Endodermal cell (in vitro differentiated cells): ENCODE data around the gene RAP1GAP2. TPM values are rescaled to one million over a fixed set of nuclear protein-coding genes. Genes with fewer than 3 reads are reported as not detected.
"Not testable (repeated sequence)": the region's sequence is repeated elsewhere in the genome, so short reads cannot be mapped to it uniquely, and the experiment has no call there.

Experiments
- DNase-seq: peaks from one replicate; pipeline ENCODE4 v3.0.0-alpha.2; 2017
- H3K27ac ChIP-seq: 2 replicates; pipeline ENCODE4 v1.5.1; 2013; ENCODE audit warnings: mild to moderate bottlenecking, low read depth, low read length, moderate library complexity
- H3K27me3 ChIP-seq: 2 replicates; pipeline ENCODE4 v1.6.1; 2013; ENCODE audit warnings: mild to moderate bottlenecking, low read length, moderate library complexity; ENCODE audit not compliant: insufficient read depth, control insufficient read depth, poor library complexity, severe bottlenecking
- H3K36me3 ChIP-seq: 2 replicates; pipeline ENCODE4 v1.7.0; 2013; ENCODE audit warnings: mild to moderate bottlenecking, low read length, moderate library complexity; ENCODE audit not compliant: control insufficient read depth, insufficient read depth
- H3K4me1 ChIP-seq: one replicate; pipeline ENCODE4 v1.7.0; 2013; ENCODE audit warnings: low read length; ENCODE audit not compliant: control insufficient read depth, insufficient read depth
- H3K4me3 ChIP-seq: 2 replicates; pipeline ENCODE4 v1.5.1; 2013; ENCODE audit warnings: mild to moderate bottlenecking, low read length, moderate library complexity
- H3K9ac ChIP-seq: 2 replicates; pipeline ENCODE4 v1.6.1; 2013; ENCODE audit warnings: mild to moderate bottlenecking, low read length, moderate library complexity; ENCODE audit not compliant: poor library complexity, severe bottlenecking; ENCODE audit errors: extremely low read depth
- H3K9me3 ChIP-seq: 2 replicates; pipeline ENCODE4 v1.6.1; 2013; ENCODE audit warnings: mild to moderate bottlenecking, low read length, moderate library complexity; ENCODE audit not compliant: control insufficient read depth
- H3K27ac Mint-ChIP-seq: 2 replicates; pipeline ENCODE4 v1.8.0; 2020; ENCODE audit warnings: mixed read lengths
- H3K27me3 Mint-ChIP-seq: 2 replicates; pipeline ENCODE4 v1.8.0; 2021; ENCODE audit warnings: mild to moderate bottlenecking, mixed read lengths; ENCODE audit not compliant: insufficient read depth
- H3K36me3 Mint-ChIP-seq: 2 replicates; pipeline ENCODE4 v1.8.0; 2020; ENCODE audit warnings: low read depth, mixed read lengths
- H3K4me1 Mint-ChIP-seq: 2 replicates; pipeline ENCODE4 v1.8.0; 2020; ENCODE audit warnings: mixed read lengths
- H3K4me3 Mint-ChIP-seq: 2 replicates; pipeline ENCODE4 v1.8.0; 2020; ENCODE audit warnings: mild to moderate bottlenecking, moderate library complexity, mixed read lengths
- H3K9me3 Mint-ChIP-seq: 2 replicates; pipeline ENCODE4 v1.8.0; 2020; ENCODE audit warnings: mild to moderate bottlenecking, mixed read lengths
- CTCF ChIP-seq: fragments of 200-600 bp; sonication (generic); conservative IDR thresholded peaks from 2 replicates; pipeline ENCODE4 v1.5.0; 2021; ENCODE audit warnings: antibody characterized with exemption, mild to moderate bottlenecking
- WGBS, 2 experiments: methylation state at CpG; one replicate each; pipeline versions ENCODE4 v1.1.5 to v1.1.7; 2013; ENCODE audit warnings: missing lambda C conversion rate in 2 of 2, mixed read lengths in 1 of 2; ENCODE audit not compliant: insufficient coverage in 1 of 2, insufficient read length in 1 of 2; 5-methylcytosine and 5-hydroxymethylcytosine counted together
- total RNA-seq, 2 donors: library from RNA; stranded (reverse); fragmentation: NEBNext Ultra II Directional in 1 of 2; extraction: Animal tissue kit (Norgen Biotek cat#: 25700) in 1 of 2; gene quantifications; 2 replicates in 1 of 2; 3 replicates in 1 of 2; pipeline ENCODE4 v1.2.1, GENCODE V29; 2021

The RAP1GAP2 gene
- total RNA-seq, 2 donors from 2014 or later: 18.0 to 44.3 TPM

GRCh38 chr17:2779545-2779944, 16.7 kb upstream of the RAP1GAP2 start:
- H3K9me3 ChIP-seq: no peaks in the 10 kb centered on the region
- H3K4me3 ChIP-seq: no peak overlapping the region
- Mint-ChIP-seq H3K27me3 (peaks cover 26% of the 10 kb centered on the region), H3K4me1 (peaks cover 4% of the 10 kb centered on the region), H3K9me3 (no peaks in the 10 kb centered on the region), H3K27ac (no peak overlapping the region), H3K4me3 (no peak overlapping the region), H3K36me3 (no peaks in the 10 kb centered on the region)
- H3K27me3 ChIP-seq: no peaks in the 10 kb centered on the region
- no peak for TF ChIP-seq CTCF
- WGBS, 2 experiments: 90 to 91% methylated on average over 4 to 7 of the region's 7 CpGs
- H3K4me1 ChIP-seq: no peaks in the 10 kb centered on the region
- H3K36me3 ChIP-seq: no peaks in the 10 kb centered on the region
- H3K27ac ChIP-seq: no peak overlapping the region
- H3K9ac ChIP-seq: no peak overlapping the region
- DNase-seq: no peak

- Mint-ChIP-seq H3K4me3 (no peak overlapping the region), H3K27me3 (peaks cover 19% of the 10 kb centered on the region), H3K27ac (no peak overlapping the region), H3K36me3 (no peaks in the 10 kb centered on the region), H3K9me3 (no peaks in the 10 kb centered on the region), H3K4me1 (peaks cover 4% of the 10 kb centered on the region)
- no peak overlapping the region for H3K4me3 ChIP-seq
- H3K36me3 ChIP-seq: no peaks in the 10 kb centered on the region
- no peak for TF ChIP-seq CTCF
- H3K4me1 ChIP-seq: peaks cover 3% of the 10 kb centered on the region
- H3K9ac ChIP-seq: no peak overlapping the region
- H3K27me3 ChIP-seq: no peaks in the 10 kb centered on the region
- DNase-seq: no peak
- WGBS, 2 experiments: 88 to 94% methylated on average over 7 to 12 of the region's 12 CpGs
- no peak overlapping the region for H3K27ac ChIP-seq
- no peaks in the 10 kb centered on the region for H3K9me3 ChIP-seq
Measured at GRCh38 chr17:2780256-2780655, 16.0 kb upstream of the RAP1GAP2 start.

- no peak overlapping the region for H3K4me3 Mint-ChIP-seq
- no peak overlapping the region for H3K9ac ChIP-seq
Measured at GRCh38 chr17:2780931-2781454, 15.2 kb upstream of the RAP1GAP2 start.

GRCh38 chr17:2781598-2781997, 14.6 kb upstream of the RAP1GAP2 start:
- not testable (repeated sequence) for H3K4me1 Mint-ChIP-seq, H3K9me3 ChIP-seq, H3K9me3 Mint-ChIP-seq, H3K36me3 Mint-ChIP-seq, DNase-seq, H3K4me3 ChIP-seq, H3K36me3 ChIP-seq, H3K4me1 ChIP-seq, H3K9ac ChIP-seq, H3K4me3 Mint-ChIP-seq, H3K27ac ChIP-seq, H3K27ac Mint-ChIP-seq, H3K27me3 ChIP-seq
- H3K27me3 Mint-ChIP-seq: peaks cover 11% of the 10 kb centered on the region
- 91 to 96% methylated on average over 8 to 15 of the region's 15 CpGs for WGBS, 2 experiments

More at GRCh38 chr17:2780931-2781454, 15.2 kb upstream of the RAP1GAP2 start:
- Histone ChIP-seq H3K4me1 (peaks cover 3% of the 10 kb centered on the region), H3K36me3 (no peaks in the 10 kb centered on the region), H3K9me3 (no peaks in the 10 kb centered on the region), H3K4me3 (no peak overlapping the region), H3K27ac (no peak overlapping the region), H3K27me3 (no peaks in the 10 kb centered on the region)
- Mint-ChIP-seq H3K27ac (no peak overlapping the region), H3K4me1 (peaks cover 4% of the 10 kb centered on the region), H3K27me3 (peaks cover 12% of the 10 kb centered on the region), H3K36me3 (no peaks in the 10 kb centered on the region), H3K9me3 (no peaks in the 10 kb centered on the region)
- 92 to 97% methylated on average over 6 to 9 of the region's 9 CpGs for WGBS, 2 experiments
- DNase-seq: no peak
- no peak for TF ChIP-seq CTCF
